SK-N-SH (cell line): Measurements from ENCODE around the gene LST1. TPM values are rescaled to one million over a fixed set of nuclear protein-coding genes. Genes with fewer than 3 reads are reported as not detected.
A peak's percentile ranks its signal among the peaks of the same experiment; 100 is the strongest.

Experiments used
- CTCF ChIA-PET: fragments of 300-600, 350-600 bp; formaldehyde crosslinking; extraction: SDS; loops from one replicate; lab custom pipeline; 2021; lab: Yijun Ruan, JAX
- POLR2A ChIA-PET: fragments of 350-600 bp; sonication (Branson Sonifier 250); formaldehyde crosslinking; extraction: SDS; loops from one replicate; lab custom pipeline; 2020; ENCODE audit warnings: antibody characterized with exemption, inconsistent platforms; lab: Yijun Ruan, JAX
- DNase-seq: peaks from one replicate; pipeline ENCODE4 v3.0.0; 2012
- H2AFZ ChIP-seq: fragments of 200-600 bp; sonication (generic); 2 replicates; pipeline ENCODE4 v1.8.1; 2016; ENCODE audit warnings: antibody characterized with exemption, mild to moderate bottlenecking, low read depth
- H3F3A ChIP-seq: fragments of 200-600 bp; sonication (generic); replicated peaks from 2 replicates; pipeline ENCODE3; 2016; ENCODE audit warnings: antibody characterized with exemption, mild to moderate bottlenecking; ENCODE audit not compliant: insufficient read depth
- H3K27ac ChIP-seq, 2 experiments: fragments of 200-500 bp in 1 of 2; fragments of 200-600 bp in 1 of 2; sonication (Bioruptor generic) in 1 of 2; sonication (generic), shearing (Covaris generic) in 1 of 2; 2 replicates each; pipeline versions ENCODE4 v1.5.1 to v1.6.1; 2014 to 2016; ENCODE audit warnings: low read depth in 2 of 2, inconsistent platforms in 1 of 2, low read length in 1 of 2, mild to moderate bottlenecking in 1 of 2, mixed read lengths in 1 of 2
- H3K27me3 ChIP-seq: fragments of 200-600 bp; sonication (generic), shearing (Covaris generic); 2 replicates; pipeline ENCODE4 v1.6.1; 2016; ENCODE audit warnings: mixed run types; ENCODE audit not compliant: insufficient read depth
- H3K36me3 ChIP-seq, 2 experiments: fragments of 200-500 bp in 1 of 2; fragments of 200-600 bp in 1 of 2; sonication (Bioruptor generic) in 1 of 2; sonication (generic) in 1 of 2; replicated peaks in 1 of 2; 2 replicates each; pipeline versions ENCODE3 to v1.5.1; 2014 to 2016; ENCODE audit warnings: low read length in 1 of 2, mild to moderate bottlenecking in 1 of 2; ENCODE audit not compliant: insufficient read depth in 2 of 2, control insufficient read depth in 1 of 2
- H3K4me1 ChIP-seq, 2 experiments: fragments of 200-500 bp in 1 of 2; fragments of 200-600 bp in 1 of 2; sonication (Bioruptor generic) in 1 of 2; sonication (generic), shearing (Covaris generic) in 1 of 2; 2 replicates each; pipeline versions ENCODE4 v1.5.1 to v1.6.1; 2014 to 2016; ENCODE audit warnings: low read depth in 1 of 2, low read length in 1 of 2, mixed run types in 1 of 2; ENCODE audit not compliant: insufficient read depth in 2 of 2, control insufficient read depth in 1 of 2
- H3K4me2 ChIP-seq: fragments of 200-600 bp; sonication (generic), shearing (Covaris generic); 2 replicates; pipeline ENCODE4 v1.6.1; 2017; ENCODE audit warnings: mixed run types
- H3K4me3 ChIP-seq, 2 experiments: fragments of 200-500 bp in 1 of 2; fragments of 200-600 bp in 1 of 2; sonication (Bioruptor generic) in 1 of 2; sonication (generic), shearing (Covaris generic) in 1 of 2; 2 replicates each; pipeline versions ENCODE4 v1.5.1 to v1.8.1; 2014 to 2016; ENCODE audit warnings: low read depth in 2 of 2, inconsistent platforms in 1 of 2, low read length in 1 of 2, mild to moderate bottlenecking in 1 of 2, mixed read lengths in 1 of 2, moderate library complexity in 1 of 2
- H3K79me2 ChIP-seq: fragments of 200-600 bp; sonication (generic); 2 replicates; pipeline ENCODE4 v1.8.1; 2017; ENCODE audit warnings: mild to moderate bottlenecking; ENCODE audit not compliant: insufficient read depth
- H3K9ac ChIP-seq: fragments of 200-600 bp; sonication (generic); 2 replicates; pipeline ENCODE4 v1.6.1; 2017; ENCODE audit warnings: mixed run types
- H3K9me2 ChIP-seq: fragments of 200-600 bp; sonication (generic); 2 replicates; pipeline ENCODE4 v1.6.1; 2017; ENCODE audit warnings: mixed run types
- H3K9me3 ChIP-seq: fragments of 200-600 bp; sonication (generic); 2 replicates; pipeline ENCODE4 v1.6.1; 2017; ENCODE audit warnings: mixed run types, mild to moderate bottlenecking, moderate library complexity
- H4K20me1 ChIP-seq: fragments of 200-600 bp; sonication (generic); 2 replicates; pipeline ENCODE4 v1.6.1; 2017; ENCODE audit warnings: mild to moderate bottlenecking, mixed run types; ENCODE audit not compliant: insufficient read depth
- CTCF ChIP-seq: fragments of 200-600 bp; sonication (generic); IDR thresholded peaks from 2 replicates; pipeline ENCODE4 v1.6.1; 2017; ENCODE audit warnings: antibody characterized with exemption, mild to moderate bottlenecking, moderate library complexity
- EZH2phosphoT487 ChIP-seq: fragments of 200-600 bp; sonication (generic); IDR thresholded peaks from 2 replicates; pipeline ENCODE4 v1.6.1; 2017; ENCODE audit warnings: low read depth, mixed run types, mild to moderate bottlenecking, antibody characterized with exemption, moderate library complexity, borderline replicate concordance
- FOSL2 ChIP-seq: IDR thresholded peaks from 2 replicates; pipeline ENCODE4 v1.4.0; 2012; ENCODE audit warnings: low read depth, mild to moderate bottlenecking, moderate library complexity, borderline replicate concordance
- FOXJ3 ChIP-seq: sonication (generic); formaldehyde crosslinking; IDR thresholded peaks from 2 replicates; pipeline ENCODE4 v1.5.1; 2020; ENCODE audit warnings: mild to moderate bottlenecking, missing genetic modification reagents
- FOXM1 ChIP-seq: IDR thresholded peaks from 2 replicates; pipeline ENCODE4 v1.4.0; 2012; ENCODE audit warnings: low read depth, mild to moderate bottlenecking
- GATA2 ChIP-seq: sonication (generic); formaldehyde crosslinking; IDR thresholded peaks from 2 replicates; pipeline ENCODE4 v1.5.0; 2020; ENCODE audit warnings: mild to moderate bottlenecking, missing genetic modification reagents
- IRF3 ChIP-seq: fragments of 150-350 bp; IDR thresholded peaks from 2 replicates; pipeline ENCODE4 v1.6.1; 2016; ENCODE audit warnings: mild to moderate bottlenecking, low read depth, low read length
- MEF2A ChIP-seq: IDR thresholded peaks from 2 replicates; pipeline ENCODE4 v1.4.0; 2012; ENCODE audit warnings: low read depth, borderline replicate concordance
- MXI1 ChIP-seq: IDR thresholded peaks from 2 replicates; pipeline ENCODE4 v1.6.1; 2012; ENCODE audit warnings: mild to moderate bottlenecking, low read depth, low read length, improper control_type of control experiment
- NFIC ChIP-seq: IDR thresholded peaks from 2 replicates; pipeline ENCODE4 v1.4.0; 2012; ENCODE audit warnings: borderline replicate concordance
- POLR2AphosphoS5 ChIP-seq: IDR thresholded peaks from 2 replicates; pipeline ENCODE4 v1.6.1; 2012; ENCODE audit warnings: low read depth, low read length
- RCOR1 ChIP-seq: fragments of 150-350 bp; IDR thresholded peaks from 2 replicates; pipeline ENCODE4 v1.6.1; 2017; ENCODE audit warnings: antibody characterized with exemption, low read length
- RFX5 ChIP-seq: IDR thresholded peaks from 2 replicates; pipeline ENCODE4 v1.6.1; 2012; ENCODE audit warnings: mild to moderate bottlenecking, improper control_type of control experiment, low read length
- RXRA ChIP-seq: IDR thresholded peaks from 2 replicates; pipeline ENCODE4 v1.4.0; 2012; ENCODE audit warnings: low read depth, mild to moderate bottlenecking, borderline replicate concordance
- SIN3A ChIP-seq: IDR thresholded peaks from 2 replicates; pipeline ENCODE4 v1.6.1; 2012; ENCODE audit warnings: low read depth, mild to moderate bottlenecking, low read length, moderate library complexity, borderline replicate concordance
- SMC3 ChIP-seq: IDR thresholded peaks from 2 replicates; pipeline ENCODE4 v1.6.1; 2012; ENCODE audit warnings: low read depth, low read length, improper control_type of control experiment
- TAF1 ChIP-seq: IDR thresholded peaks from 2 replicates; pipeline ENCODE4 v1.6.1; 2012; ENCODE audit warnings: low read depth, mild to moderate bottlenecking, low read length, moderate library complexity, borderline replicate concordance
- TEAD4 ChIP-seq: IDR thresholded peaks from 2 replicates; pipeline ENCODE4 v1.4.0; 2012; ENCODE audit warnings: mild to moderate bottlenecking, borderline replicate concordance; ENCODE audit not compliant: insufficient read depth
- USF1 ChIP-seq: IDR thresholded peaks from 2 replicates; pipeline ENCODE4 v1.4.0; 2012; ENCODE audit warnings: low read depth, borderline replicate concordance
- USF2 ChIP-seq: fragments of 150-350 bp; IDR thresholded peaks from 2 replicates; pipeline ENCODE4 v1.6.1; 2017; ENCODE audit warnings: antibody characterized with exemption, low read length, low read depth, borderline replicate concordance
- YY1 ChIP-seq: IDR thresholded peaks from 2 replicates; pipeline ENCODE4 v1.4.0; 2012; ENCODE audit warnings: low read depth, mild to moderate bottlenecking
- WGBS: methylation state at CpG from one replicate; pipeline ENCODE4 v1.1.6; 2017; ENCODE audit warnings: low lambda C conversion rate; 5-methylcytosine and 5-hydroxymethylcytosine counted together
- polyA plus RNA-seq, 3 experiments: library from polyadenylated mRNA; depleted of rRNA; stranded (reverse); fragments of >200 nt; gene quantifications; 2 replicates each; pipeline ENCODE4 v1.2.3, GENCODE V29; 2012

LST1 gene
- polyA plus RNA-seq, 1 of the 3 experiments (the other 2 are of a cell fraction) = not detected

- no peak for TF ChIP-seq FOXJ3 (CRISPR knock-in tag)
Observed at GRCh38 chr6:31624070-31624469, 38.0 kb downstream of the LST1 start (continued).

GRCh38 chr6:31626952-31627351, 40.9 kb downstream of the LST1 start:
- POLR2A ChIA-PET = interaction anchor here (0.7 to 1.3 kb wide), 3 partner anchors 9 to 15 kb away, joined by 3 to 6 read pairs (median 3); no protein-coding TSS in a partner anchor
- TF ChIP-seq MXI1 (no peak), FOXM1 (no peak), TAF1 (no peak), USF1 (no peak), EZH2phosphoT487 (no peak), CTCF (no peak), GATA2 (CRISPR knock-in tag) (no peak), RFX5 (no peak), YY1 (no peak), RXRA (no peak), IRF3 (no peak), USF2 (no peak), SMC3 (no peak), NFIC (no peak), POLR2AphosphoS5 (no peak), SIN3A (no peak), MEF2A (no peak), FOSL2 (no peak), TEAD4 (no peak), RCOR1 (no peak)
- no peak overlapping the region for H3K4me2 ChIP-seq
- DNase-seq = peak; percentile 14
- H3F3A ChIP-seq = no peaks in the 10 kb centered on the region
- peaks cover 93 to 95% of the 10 kb centered on the region in 2 experiments for H3K36me3 ChIP-seq
- no peak overlapping the region for H3K4me3 ChIP-seq
- H3K27ac ChIP-seq = no peak overlapping the region
- no peak overlapping the region for H2AFZ ChIP-seq
- CTCF ChIA-PET = interaction anchor here (0.9 to 1.6 kb wide), 3 partner anchors 28 to 81 kb away, joined by 3 to 5 read pairs (median 5); partner anchors contain the start of gene ATP6V1G2
- 95% methylated on average over 9 of the region's 10 CpGs for WGBS
- peaks cover 70% of the 10 kb centered on the region for H3K79me2 ChIP-seq
- no peak overlapping the region for H3K9ac ChIP-seq
- peaks cover 9 to 11% of the 10 kb centered on the region in 2 experiments for H3K4me1 ChIP-seq
- H3K27me3 ChIP-seq = no peaks in the 10 kb centered on the region
- H3K9me2 ChIP-seq = no peaks in the 10 kb centered on the region
- H3K9me3 ChIP-seq = no peaks in the 10 kb centered on the region
- peaks cover 33% of the 10 kb centered on the region for H4K20me1 ChIP-seq
